Duodenal mucosa (tissue), 2 donors: ENCODE results near the gene PRKCG.
"Not testable (repeated sequence)": the region's sequence is repeated elsewhere in the genome, so short reads cannot be mapped to it uniquely, and the experiment has no call there.

Experiments used
- H3K27ac ChIP-seq: one replicate; pipeline ENCODE4 v1.7.0; 2013; ENCODE audit warnings: low read depth, low read length
- H3K27me3 ChIP-seq, 2 donors: one replicate each; pipeline ENCODE4 v1.7.0; 2013; ENCODE audit warnings: low read length in 2 of 2, control low read depth in 1 of 2; ENCODE audit not compliant: insufficient read depth in 2 of 2, control insufficient read depth in 1 of 2
- H3K36me3 ChIP-seq, 2 donors: one replicate each; pipeline ENCODE4 v1.7.0; 2013; ENCODE audit warnings: low read length in 2 of 2, control low read depth in 1 of 2; ENCODE audit not compliant: insufficient read depth in 2 of 2, control insufficient read depth in 1 of 2
- H3K4me1 ChIP-seq, 2 donors: one replicate each; pipeline ENCODE4 v1.7.0; 2013; ENCODE audit warnings: low read length in 2 of 2, control low read depth in 1 of 2; ENCODE audit not compliant: insufficient read depth in 2 of 2, control insufficient read depth in 1 of 2
- H3K4me3 ChIP-seq, 2 donors: one replicate each; pipeline ENCODE4 v1.7.0; 2013; ENCODE audit warnings: low read length in 2 of 2, low read depth in 1 of 2
- H3K9ac ChIP-seq, 2 donors: one replicate each; pipeline ENCODE4 v1.7.0; 2013; ENCODE audit warnings: low read length in 2 of 2, low read depth in 1 of 2
- H3K9me3 ChIP-seq, 2 donors: one replicate each; pipeline ENCODE4 v1.7.0; 2013; ENCODE audit warnings: low read length in 2 of 2, control low read depth in 1 of 2; ENCODE audit not compliant: control insufficient read depth in 1 of 2

PRKCG gene

GRCh38 chr19:53936029-53936428, 54.0 kb downstream of the PRKCG start:
- Histone ChIP-seq H3K27me3 (no peaks in the 10 kb centered on the region), H3K36me3 (no peaks in the 10 kb centered on the region), H3K9ac (no peak overlapping the region), H3K4me1 (no peaks in the 10 kb centered on the region), H3K27ac (no peak overlapping the region), H3K4me3 (no peak overlapping the region), H3K9me3 (no peaks in the 10 kb centered on the region)

GRCh38 chr19:53942001-53942786, 60.2 kb downstream of the PRKCG start:
- Histone ChIP-seq H3K4me3 (no peak overlapping the region), H3K27me3 (peaks cover 7 to 21% of the 10 kb centered on the region in 2 donors), H3K9ac (no peak overlapping the region), H3K4me1 (no peaks in the 10 kb centered on the region), H3K36me3 (no peaks in the 10 kb centered on the region), H3K9me3 (no peaks in the 10 kb centered on the region), H3K27ac (no peak overlapping the region)

- H3K9me3 ChIP-seq, result no peaks in the 10 kb centered on the region
- peaks cover 7 to 21% of the 10 kb centered on the region in 2 donors for H3K27me3 ChIP-seq
- H3K27ac ChIP-seq, result no peak overlapping the region
- H3K4me3 ChIP-seq, result no peak overlapping the region
- no peaks in the 10 kb centered on the region for H3K36me3 ChIP-seq
- no peaks in the 10 kb centered on the region for H3K4me1 ChIP-seq
- no peak overlapping the region for H3K9ac ChIP-seq
These were observed 62.4 kb downstream of the PRKCG start for GRCh38 chr19:53944416-53944815.

- no peak overlapping the region for H3K4me3 ChIP-seq
- no peak overlapping the region for H3K9ac ChIP-seq
- H3K27ac ChIP-seq, result no peak overlapping the region
- H3K27me3 ChIP-seq, result peaks cover 7 to 21% of the 10 kb centered on the region in 2 donors
- H3K36me3 ChIP-seq, result no peaks in the 10 kb centered on the region
- H3K4me1 ChIP-seq, result no peaks in the 10 kb centered on the region
- H3K9me3 ChIP-seq, result no peaks in the 10 kb centered on the region
These were observed 62.9 kb downstream of the PRKCG start for GRCh38 chr19:53944933-53945332.

- H3K4me1 ChIP-seq, result no peaks in the 10 kb centered on the region
- H3K9ac ChIP-seq, result no peak overlapping the region
- H3K36me3 ChIP-seq, result no peaks in the 10 kb centered on the region
- no peak overlapping the region for H3K27ac ChIP-seq
- no peaks in the 10 kb centered on the region for H3K9me3 ChIP-seq
- no peak overlapping the region for H3K4me3 ChIP-seq
- peaks cover 7 to 21% of the 10 kb centered on the region in 2 donors for H3K27me3 ChIP-seq
These were observed 63.4 kb downstream of the PRKCG start for GRCh38 chr19:53945441-53945840.

- H3K27ac ChIP-seq, result no peak overlapping the region
- no peak overlapping the region for H3K9ac ChIP-seq
- no peak overlapping the region for H3K4me3 ChIP-seq
- no peaks in the 10 kb centered on the region for H3K9me3 ChIP-seq
- H3K4me1 ChIP-seq, result no peaks in the 10 kb centered on the region
- H3K36me3 ChIP-seq, result no peaks in the 10 kb centered on the region
- H3K27me3 ChIP-seq, result peaks cover 7 to 21% of the 10 kb centered on the region in 2 donors
These were observed 64.0 kb downstream of the PRKCG start for GRCh38 chr19:53945998-53946397.

GRCh38 chr19:53947624-53948023, 65.6 kb downstream of the PRKCG start:
- no peak overlapping the region for H3K4me3 ChIP-seq

GRCh38 chr19:53948611-53949010, 66.6 kb downstream of the PRKCG start:
- not testable (repeated sequence) for H3K36me3 ChIP-seq, H3K4me3 ChIP-seq, H3K9ac ChIP-seq, H3K27ac ChIP-seq, H3K9me3 ChIP-seq, H3K4me1 ChIP-seq, H3K27me3 ChIP-seq

More at GRCh38 chr19:53947624-53948023, 65.6 kb downstream of the PRKCG start:
- no peak overlapping the region for H3K27ac ChIP-seq
- no peak overlapping the region for H3K9ac ChIP-seq
- peaks cover 5 to 9% of the 10 kb centered on the region in 2 donors for H3K27me3 ChIP-seq
- no peaks in the 10 kb centered on the region for H3K9me3 ChIP-seq
- no peaks in the 10 kb centered on the region for H3K36me3 ChIP-seq
- no peaks in the 10 kb centered on the region for H3K4me1 ChIP-seq

- no peak overlapping the region for H3K4me3 ChIP-seq
- H3K9ac ChIP-seq, result no peak overlapping the region
- no peaks in the 10 kb centered on the region for H3K36me3 ChIP-seq
- H3K4me1 ChIP-seq, result no peaks in the 10 kb centered on the region
- no peak overlapping the region for H3K27ac ChIP-seq
- H3K9me3 ChIP-seq, result no peaks in the 10 kb centered on the region
- H3K27me3 ChIP-seq, result peaks cover 0 to 3% of the 10 kb centered on the region in 2 donors
These were observed 69.4 kb downstream of the PRKCG start for GRCh38 chr19:53951436-53951835.

- Histone ChIP-seq H3K9me3 (no peaks in the 10 kb centered on the region), H3K9ac (no peak overlapping the region), H3K4me3 (no peak overlapping the region), H3K36me3 (no peaks in the 10 kb centered on the region), H3K4me1 (no peaks in the 10 kb centered on the region), H3K27me3 (peaks cover under 1 to 3% of the 10 kb centered on the region in 2 donors), H3K27ac (no peak overlapping the region)
These were observed 70.0 kb downstream of the PRKCG start for GRCh38 chr19:53951947-53952346.
